CD4-positive, alpha-beta memory T cell (primary cell): ENCODE results near the gene POLR2A. TPM values are rescaled to one million over a fixed set of nuclear protein-coding genes. Genes with fewer than 3 reads are reported as not detected.
"Not testable (repeated sequence)": the region's sequence is repeated elsewhere in the genome, so short reads cannot be mapped to it uniquely, and the experiment has no call there.

Experiments used
- CTCF ChIA-PET: fragments of 350-600 bp; sonication (Branson Sonifier 250); formaldehyde crosslinking; loops from one replicate; lab custom pipeline; 2021; ENCODE audit warnings: inconsistent platforms; ENCODE audit not compliant: partially characterized antibody; lab: Charles Lee
- POLR2A ChIA-PET: fragments of 350-600 bp; sonication (Branson Sonifier 250); formaldehyde crosslinking; loops from one replicate; lab custom pipeline; 2021; ENCODE audit not compliant: partially characterized antibody; lab: Charles Lee
- DNase-seq, 5 donors: peaks; one replicate each; pipeline versions ENCODE4 v3.0.0 to v3.0.0-alpha.2; 2020 to 2022; ENCODE audit warnings: mixed read lengths in 1 of 5
- H3K27ac ChIP-seq: one replicate; pipeline ENCODE4 v1.7.0; 2013; ENCODE audit warnings: low read depth, low read length
- H3K27me3 ChIP-seq: 2 replicates; pipeline ENCODE4 v1.7.0; 2013; ENCODE audit warnings: mild to moderate bottlenecking, low read length, moderate library complexity; ENCODE audit not compliant: insufficient read depth
- H3K36me3 ChIP-seq: 2 replicates; pipeline ENCODE4 v1.7.0; 2013; ENCODE audit warnings: mild to moderate bottlenecking, low read length, moderate library complexity; ENCODE audit not compliant: insufficient read depth
- H3K4me1 ChIP-seq: 2 replicates; pipeline ENCODE4 v1.7.0; 2013; ENCODE audit warnings: mild to moderate bottlenecking, low read length, moderate library complexity; ENCODE audit not compliant: insufficient read depth
- H3K4me3 ChIP-seq, 2 donors: one replicate each; pipeline ENCODE4 v1.7.0; 2013; ENCODE audit warnings: low read length in 2 of 2, mild to moderate bottlenecking in 1 of 2
- H3K9me3 ChIP-seq, 2 donors: one replicate each; pipeline ENCODE4 v1.7.0; 2013; ENCODE audit warnings: low read length in 2 of 2, control low read depth in 1 of 2; ENCODE audit not compliant: control insufficient read depth in 1 of 2
- H3K27ac Mint-ChIP-seq, 7 donors: one replicate each; pipeline ENCODE4 v1.8.0; 2020 to 2021; ENCODE audit warnings: mixed read lengths in 7 of 7, mild to moderate bottlenecking in 6 of 7, inconsistent platforms in 3 of 7, moderate library complexity in 3 of 7
- H3K27me3 Mint-ChIP-seq, 2 donors: one replicate each; pipeline ENCODE4 v1.8.0; 2020 to 2021; ENCODE audit warnings: mixed read lengths in 2 of 2
- H3K36me3 Mint-ChIP-seq, 2 donors: one replicate each; pipeline ENCODE4 v1.8.0; 2020 to 2021; ENCODE audit warnings: mixed read lengths in 2 of 2, inconsistent platforms in 1 of 2, mild to moderate bottlenecking in 1 of 2
- H3K4me1 Mint-ChIP-seq, 4 donors: one replicate each; pipeline ENCODE4 v1.8.0; 2020 to 2021; ENCODE audit warnings: mixed read lengths in 4 of 4, mild to moderate bottlenecking in 1 of 4
- H3K4me3 Mint-ChIP-seq, 8 donors: one replicate each; pipeline ENCODE4 v1.8.0; 2020 to 2021; ENCODE audit warnings: mixed read lengths in 8 of 8, mild to moderate bottlenecking in 7 of 8, moderate library complexity in 6 of 8, inconsistent platforms in 3 of 8
- H3K9me3 Mint-ChIP-seq, 8 donors: one replicate each; pipeline ENCODE4 v1.8.0; 2020 to 2021; ENCODE audit warnings: mixed read lengths in 8 of 8, mild to moderate bottlenecking in 5 of 8, inconsistent platforms in 3 of 8, moderate library complexity in 1 of 8
- intact Hi-C: fragments of 100-400 bp; cut with micrococcal nuclease; formaldehyde crosslinking; loops from one replicate; pipeline ENCODE4 v1.15.1; 2023
- polyA plus RNA-seq, 2 donors: library from polyadenylated mRNA; unstranded; fragments of 300-500 nt; fragmentation: Illumina TruSeq; gene quantifications; one replicate each; pipeline ENCODE4 v1.2.3, GENCODE V29; 2021
- total RNA-seq, 2 experiments: library from RNA; stranded (reverse); gene quantifications; one replicate each; pipeline ENCODE4 v1.2.3, GENCODE V29; 2021

Gene POLR2A
- total and polyA plus RNA-seq, 4 experiments from 2014 or later = 8.6 to 191 (median 127) TPM

- H3K27ac Mint-ChIP-seq = peak overlapping the region in 1 of 7 donors; percentile 40
- CTCF ChIA-PET = interaction anchor here (1.6 kb wide), 2 partner anchors 9 to 30 kb away, joined by 3 to 4 read pairs; no protein-coding TSS in a partner anchor
These were observed 17.4 kb upstream of the POLR2A start for GRCh38 chr17:7466639-7467341.

GRCh38 chr17:7467498-7467897, 16.7 kb upstream of the POLR2A start:
- intact Hi-C loops = no loop called here
- H3K27me3 ChIP-seq = no peaks in the 10 kb centered on the region
- H3K4me1 Mint-ChIP-seq = peaks cover 7 to 23% (median 10%) of the 10 kb centered on the region in 4 donors
- peaks cover 6% of the 10 kb centered on the region for H3K36me3 ChIP-seq
- no peak overlapping the region for H3K4me3 ChIP-seq
- no peak for DNase-seq
- CTCF ChIA-PET = interaction anchor here (0.5 to 1.6 kb wide), 3 partner anchors 9 to 55 kb away, joined by 3 to 4 read pairs (median 3); no protein-coding TSS in a partner anchor
- no peaks in the 10 kb centered on the region for H3K9me3 ChIP-seq
- H3K4me1 ChIP-seq = peaks cover 10% of the 10 kb centered on the region
- no peak overlapping the region for H3K4me3 Mint-ChIP-seq
- H3K27ac Mint-ChIP-seq = peak overlapping the region in 2 of 7 donors; percentile 26 to 40
- H3K9me3 Mint-ChIP-seq = no peaks in the 10 kb centered on the region
- POLR2A ChIA-PET = interaction anchor here (23.4 kb wide), 1 partner anchor 14 kb away, joined by 398 read pairs; the partner anchor contains the start of genes POLR2A, SLC35G6 and ZBTB4
- peaks cover 3 to 26% of the 10 kb centered on the region in 2 donors for H3K36me3 Mint-ChIP-seq
- no peak overlapping the region for H3K27ac ChIP-seq
- no peaks in the 10 kb centered on the region for H3K27me3 Mint-ChIP-seq

More at GRCh38 chr17:7466639-7467341, 17.4 kb upstream of the POLR2A start:
- Histone ChIP-seq H3K36me3 (peaks cover 6% of the 10 kb centered on the region), H3K9me3 (no peaks in the 10 kb centered on the region), H3K27me3 (no peaks in the 10 kb centered on the region), H3K4me3 (no peak overlapping the region), H3K27ac (no peak overlapping the region), H3K4me1 (peaks cover 8% of the 10 kb centered on the region)
- no peaks in the 10 kb centered on the region for H3K27me3 Mint-ChIP-seq
- H3K9me3 Mint-ChIP-seq = no peaks in the 10 kb centered on the region
- peaks cover 3 to 28% of the 10 kb centered on the region in 2 donors for H3K36me3 Mint-ChIP-seq
- no peak for DNase-seq
- intact Hi-C loops = no loop called here
- H3K4me1 Mint-ChIP-seq = peaks cover 4 to 18% (median 6%) of the 10 kb centered on the region in 4 donors
- H3K4me3 Mint-ChIP-seq = no peak overlapping the region
- POLR2A ChIA-PET = interaction anchor here (0.8 to 23.4 kb wide), 2 partner anchors 11 to 15 kb away, joined by 3 to 398 read pairs; partner anchors contain the start of genes POLR2A, SLC35G6 and ZBTB4

GRCh38 chr17:7468290-7468689, 15.9 kb upstream of the POLR2A start:
- no peaks in the 10 kb centered on the region for H3K9me3 ChIP-seq
- no peaks in the 10 kb centered on the region for H3K9me3 Mint-ChIP-seq
- peaks cover 3 to 25% of the 10 kb centered on the region in 2 donors for H3K36me3 Mint-ChIP-seq
- intact Hi-C loops = no loop called here
- no peak for DNase-seq
- peaks cover 6% of the 10 kb centered on the region for H3K36me3 ChIP-seq
- H3K4me3 ChIP-seq = no peak overlapping the region
- no peaks in the 10 kb centered on the region for H3K27me3 Mint-ChIP-seq
- H3K4me1 ChIP-seq = peaks cover 10% of the 10 kb centered on the region
- no peak overlapping the region for H3K27ac ChIP-seq
- H3K4me3 Mint-ChIP-seq = no peak overlapping the region
- CTCF ChIA-PET = interaction anchor here (0.5 to 1.6 kb wide), 3 partner anchors 8 to 54 kb away, joined by 3 to 4 read pairs (median 3); no protein-coding TSS in a partner anchor
- H3K4me1 Mint-ChIP-seq = peaks cover 7 to 30% (median 10%) of the 10 kb centered on the region in 4 donors
- H3K27ac Mint-ChIP-seq = peak overlapping the region in 2 of 7 donors; percentile 23 to 41
- no peaks in the 10 kb centered on the region for H3K27me3 ChIP-seq
- POLR2A ChIA-PET = interaction anchor here (23.4 kb wide), 1 partner anchor 14 kb away, joined by 398 read pairs; the partner anchor contains the start of genes POLR2A, SLC35G6 and ZBTB4

- no peak for DNase-seq
- ChIA-PET POLR2A (interaction anchor here (23.4 kb wide), 1 partner anchor 13 kb away, joined by 398 read pairs; the partner anchor contains the start of genes POLR2A, SLC35G6 and ZBTB4), CTCF (interaction anchor here (1.6 kb wide), 1 partner anchor 32 kb away, joined by 4 read pairs; no protein-coding TSS in a partner anchor)
- H3K9me3 Mint-ChIP-seq = no peaks in the 10 kb centered on the region
- H3K4me1 Mint-ChIP-seq = peaks cover 7 to 36% (median 10%) of the 10 kb centered on the region in 4 donors
- no peak overlapping the region for H3K27ac ChIP-seq
- no peaks in the 10 kb centered on the region for H3K9me3 ChIP-seq
- no peak overlapping the region for H3K4me3 Mint-ChIP-seq
- peak overlapping the region in 1 of 7 donors; percentile 23 for H3K27ac Mint-ChIP-seq
- intact Hi-C loops = no loop called here
- peaks cover 10% of the 10 kb centered on the region for H3K4me1 ChIP-seq
- peaks cover 6% of the 10 kb centered on the region for H3K36me3 ChIP-seq
- no peak overlapping the region for H3K4me3 ChIP-seq
- no peaks in the 10 kb centered on the region for H3K27me3 Mint-ChIP-seq
- no peaks in the 10 kb centered on the region for H3K27me3 ChIP-seq
- H3K36me3 Mint-ChIP-seq = peaks cover 3 to 21% of the 10 kb centered on the region in 2 donors
These were observed 15.3 kb upstream of the POLR2A start for GRCh38 chr17:7468804-7469389.

GRCh38 chr17:7469843-7470242, 14.3 kb upstream of the POLR2A start:
- H3K4me3 Mint-ChIP-seq, H3K27ac ChIP-seq, H3K9me3 Mint-ChIP-seq, H3K27me3 Mint-ChIP-seq, intact Hi-C loops, H3K36me3 ChIP-seq, H3K27me3 ChIP-seq, H3K4me3 ChIP-seq, H3K9me3 ChIP-seq, H3K27ac Mint-ChIP-seq, CTCF ChIA-PET, DNase-seq: not testable (repeated sequence)
- H3K4me1 ChIP-seq = peaks cover 15% of the 10 kb centered on the region
- Mint-ChIP-seq H3K36me3 (peaks cover 3 to 18% of the 10 kb centered on the region in 2 donors), H3K4me1 (peaks cover 8 to 41% (median 11%) of the 10 kb centered on the region in 4 donors)
- POLR2A ChIA-PET = interaction anchor here (23.4 kb wide), 1 partner anchor 12 kb away, joined by 398 read pairs; the partner anchor contains the start of genes POLR2A, SLC35G6 and ZBTB4

GRCh38 chr17:7470457-7470973, 13.7 kb upstream of the POLR2A start:
- peak overlapping the region in 3 of 7 donors; percentile 16 to 66 (median 29) for H3K27ac Mint-ChIP-seq
- intact Hi-C loops, DNase-seq, H3K36me3 ChIP-seq, H3K9me3 Mint-ChIP-seq, H3K4me3 Mint-ChIP-seq, H3K27me3 ChIP-seq, H3K4me3 ChIP-seq, H3K27ac ChIP-seq, H3K9me3 ChIP-seq, H3K27me3 Mint-ChIP-seq, CTCF ChIA-PET: not testable (repeated sequence)
- POLR2A ChIA-PET = interaction anchor here (1.1 to 23.4 kb wide), 4 partner anchors 11 to 44 kb away, joined by 3 to 398 read pairs (median 4); partner anchors contain the start of genes POLR2A, SLC35G6, TMEM102 and ZBTB4
- peaks cover 8 to 43% (median 14%) of the 10 kb centered on the region in 4 donors for H3K4me1 Mint-ChIP-seq
- peaks cover 2 to 17% of the 10 kb centered on the region in 2 donors for H3K36me3 Mint-ChIP-seq
- H3K4me1 ChIP-seq = peaks cover 18% of the 10 kb centered on the region
